Measurements from ENCODE around the gene NUP210L. TPM values are rescaled to one million over a fixed set of nuclear protein-coding genes. Genes with fewer than 3 reads are reported as not detected.

NUP210L gene
- total and polyA plus RNA-seq, 9 of the 15 experiments (the other 6 are each of a cell fraction or from before 2014, with no cell fraction given) = 0.01 to 0.04 TPM; not detected in 7

DNA sequence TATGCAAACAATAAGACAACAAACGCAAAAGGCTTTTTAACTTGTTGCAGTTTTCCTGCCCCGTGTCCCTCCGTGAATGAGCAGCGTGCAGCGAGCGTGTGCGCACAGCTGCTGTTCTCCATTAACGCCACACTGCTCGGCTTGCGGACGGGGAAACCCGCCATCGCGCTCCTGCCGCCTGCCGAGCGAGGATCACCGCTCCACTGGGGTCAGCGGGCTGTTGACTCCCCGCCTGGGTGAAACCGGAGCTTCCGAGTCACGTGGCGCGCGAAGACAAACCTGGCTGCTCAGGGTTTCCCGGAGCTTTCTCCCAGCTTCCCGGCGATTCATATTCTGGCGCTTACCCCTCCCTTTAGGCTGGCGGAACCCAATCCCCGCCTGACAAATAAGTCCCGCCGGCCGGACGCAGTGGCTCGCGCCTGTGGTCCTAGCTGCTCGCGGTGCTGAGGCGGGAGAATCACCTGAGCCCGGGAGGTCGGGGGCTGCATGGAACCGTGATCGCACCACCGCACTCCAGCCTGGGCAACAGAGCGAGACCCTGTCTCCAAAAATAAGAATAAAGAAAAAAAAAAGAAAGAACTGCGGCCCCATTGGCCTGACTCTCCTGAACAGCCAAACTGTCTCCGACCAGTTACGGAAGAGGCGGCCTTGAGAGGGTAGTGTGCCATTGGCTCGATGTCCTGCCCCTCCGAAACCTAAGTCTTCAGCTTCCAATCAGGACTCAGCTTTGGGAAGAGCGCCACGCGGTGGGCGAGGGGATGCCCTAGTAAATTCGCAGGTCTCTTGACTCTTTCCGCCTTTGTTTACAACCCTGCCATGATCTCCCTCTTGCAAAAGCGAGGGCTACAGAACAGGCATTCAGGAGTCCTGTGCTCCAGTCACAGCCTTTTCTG lies 187.5 kb downstream of the NUP210L start, which contains the start of gene CREB3L4 (continued):
- TF ChIP-seq, protein P1, sequence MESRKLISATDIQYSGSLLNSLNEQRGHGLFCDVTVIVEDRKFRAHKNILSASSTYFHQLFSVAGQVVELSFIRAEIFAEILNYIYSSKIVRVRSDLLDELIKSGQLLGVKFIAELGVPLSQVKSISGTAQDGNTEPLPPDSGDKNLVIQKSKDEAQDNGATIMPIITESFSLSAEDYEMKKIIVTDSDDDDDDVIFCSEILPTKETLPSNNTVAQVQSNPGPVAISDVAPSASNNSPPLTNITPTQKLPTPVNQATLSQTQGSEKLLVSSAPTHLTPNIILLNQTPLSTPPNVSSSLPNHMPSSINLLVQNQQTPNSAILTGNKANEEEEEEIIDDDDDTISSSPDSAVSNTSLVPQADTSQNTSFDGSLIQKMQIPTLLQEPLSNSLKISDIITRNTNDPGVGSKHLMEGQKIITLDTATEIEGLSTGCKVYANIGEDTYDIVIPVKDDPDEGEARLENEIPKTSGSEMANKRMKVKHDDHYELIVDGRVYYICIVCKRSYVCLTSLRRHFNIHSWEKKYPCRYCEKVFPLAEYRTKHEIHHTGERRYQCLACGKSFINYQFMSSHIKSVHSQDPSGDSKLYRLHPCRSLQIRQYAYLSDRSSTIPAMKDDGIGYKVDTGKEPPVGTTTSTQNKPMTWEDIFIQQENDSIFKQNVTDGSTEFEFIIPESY (CRISPR knock-in tag; IDR thresholded peaks at IDR 0.05) = peak; percentile 54; the same call in 1 of the 2 replicates
- no peak for TF ChIP-seq ILF3 (IDR thresholded peaks at IDR 0.05; ENCODE audit: borderline replicate concordance)
- TF ChIP-seq ILK (tag; IDR thresholded peaks at IDR 0.05; ENCODE audit: borderline replicate concordance, low read depth) = no peak
- TF ChIP-seq RFX7 (CRISPR knock-in tag; IDR thresholded peaks at IDR 0.05) = no peak
- TF ChIP-seq ADNP (tag; IDR thresholded peaks at IDR 0.05) = no peak
- TF ChIP-seq, protein P2, sequence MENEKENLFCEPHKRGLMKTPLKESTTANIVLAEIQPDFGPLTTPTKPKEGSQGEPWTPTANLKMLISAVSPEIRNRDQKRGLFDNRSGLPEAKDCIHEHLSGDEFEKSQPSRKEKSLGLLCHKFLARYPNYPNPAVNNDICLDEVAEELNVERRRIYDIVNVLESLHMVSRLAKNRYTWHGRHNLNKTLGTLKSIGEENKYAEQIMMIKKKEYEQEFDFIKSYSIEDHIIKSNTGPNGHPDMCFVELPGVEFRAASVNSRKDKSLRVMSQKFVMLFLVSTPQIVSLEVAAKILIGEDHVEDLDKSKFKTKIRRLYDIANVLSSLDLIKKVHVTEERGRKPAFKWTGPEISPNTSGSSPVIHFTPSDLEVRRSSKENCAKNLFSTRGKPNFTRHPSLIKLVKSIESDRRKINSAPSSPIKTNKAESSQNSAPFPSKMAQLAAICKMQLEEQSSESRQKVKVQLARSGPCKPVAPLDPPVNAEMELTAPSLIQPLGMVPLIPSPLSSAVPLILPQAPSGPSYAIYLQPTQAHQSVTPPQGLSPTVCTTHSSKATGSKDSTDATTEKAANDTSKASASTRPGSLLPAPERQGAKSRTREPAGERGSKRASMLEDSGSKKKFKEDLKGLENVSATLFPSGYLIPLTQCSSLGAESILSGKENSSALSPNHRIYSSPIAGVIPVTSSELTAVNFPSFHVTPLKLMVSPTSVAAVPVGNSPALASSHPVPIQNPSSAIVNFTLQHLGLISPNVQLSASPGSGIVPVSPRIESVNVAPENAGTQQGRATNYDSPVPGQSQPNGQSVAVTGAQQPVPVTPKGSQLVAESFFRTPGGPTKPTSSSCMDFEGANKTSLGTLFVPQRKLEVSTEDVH (IDR thresholded peaks at IDR 0.05; ENCODE audit: low read depth, partially characterized antibody) = peak; percentile 28
- no peak for TF ChIP-seq ZNF431 (CRISPR knock-in tag; IDR thresholded peaks at IDR 0.05)
- TF ChIP-seq, protein P3, sequence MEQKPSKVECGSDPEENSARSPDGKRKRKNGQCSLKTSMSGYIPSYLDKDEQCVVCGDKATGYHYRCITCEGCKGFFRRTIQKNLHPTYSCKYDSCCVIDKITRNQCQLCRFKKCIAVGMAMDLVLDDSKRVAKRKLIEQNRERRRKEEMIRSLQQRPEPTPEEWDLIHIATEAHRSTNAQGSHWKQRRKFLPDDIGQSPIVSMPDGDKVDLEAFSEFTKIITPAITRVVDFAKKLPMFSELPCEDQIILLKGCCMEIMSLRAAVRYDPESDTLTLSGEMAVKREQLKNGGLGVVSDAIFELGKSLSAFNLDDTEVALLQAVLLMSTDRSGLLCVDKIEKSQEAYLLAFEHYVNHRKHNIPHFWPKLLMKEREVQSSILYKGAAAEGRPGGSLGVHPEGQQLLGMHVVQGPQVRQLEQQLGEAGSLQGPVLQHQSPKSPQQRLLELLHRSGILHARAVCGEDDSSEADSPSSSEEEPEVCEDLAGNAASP (IDR thresholded peaks at IDR 0.05) = no peak
- no peak for TF ChIP-seq ZNF263 (CRISPR knock-in tag; IDR thresholded peaks at IDR 0.05; ENCODE audit: borderline replicate concordance)
- TF ChIP-seq, protein P4, sequence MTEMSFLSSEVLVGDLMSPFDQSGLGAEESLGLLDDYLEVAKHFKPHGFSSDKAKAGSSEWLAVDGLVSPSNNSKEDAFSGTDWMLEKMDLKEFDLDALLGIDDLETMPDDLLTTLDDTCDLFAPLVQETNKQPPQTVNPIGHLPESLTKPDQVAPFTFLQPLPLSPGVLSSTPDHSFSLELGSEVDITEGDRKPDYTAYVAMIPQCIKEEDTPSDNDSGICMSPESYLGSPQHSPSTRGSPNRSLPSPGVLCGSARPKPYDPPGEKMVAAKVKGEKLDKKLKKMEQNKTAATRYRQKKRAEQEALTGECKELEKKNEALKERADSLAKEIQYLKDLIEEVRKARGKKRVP (CRISPR knock-in tag; IDR thresholded peaks at IDR 0.05) = no peak
- TF ChIP-seq CCNT2 (IDR thresholded peaks at IDR 0.05; ENCODE audit: borderline replicate concordance, extremely low read depth, insufficient read length, low read depth, low read length) = peak; percentile 82
- TF ChIP-seq MEIS2 (IDR thresholded peaks at IDR 0.05; ENCODE audit: partially characterized antibody) = no peak
- peak; percentile 93 for TF ChIP-seq POLR2H (tag; IDR thresholded peaks at IDR 0.05; ENCODE audit: low read depth)
- TF ChIP-seq, protein P5, sequence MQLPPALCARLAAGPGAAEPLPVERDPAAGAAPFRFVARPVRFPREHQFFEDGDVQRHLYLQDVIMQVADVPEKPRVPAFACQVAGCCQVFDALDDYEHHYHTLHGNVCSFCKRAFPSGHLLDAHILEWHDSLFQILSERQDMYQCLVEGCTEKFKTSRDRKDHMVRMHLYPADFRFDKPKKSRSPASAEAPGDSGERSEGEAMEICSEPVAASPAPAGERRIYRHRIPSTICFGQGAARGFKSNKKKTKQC (CRISPR knock-in tag; IDR thresholded peaks at IDR 0.05) = 0 out of 2 replicates have a peak, but pooled peaks have one; percentile 24
- TF ChIP-seq, protein P6, sequence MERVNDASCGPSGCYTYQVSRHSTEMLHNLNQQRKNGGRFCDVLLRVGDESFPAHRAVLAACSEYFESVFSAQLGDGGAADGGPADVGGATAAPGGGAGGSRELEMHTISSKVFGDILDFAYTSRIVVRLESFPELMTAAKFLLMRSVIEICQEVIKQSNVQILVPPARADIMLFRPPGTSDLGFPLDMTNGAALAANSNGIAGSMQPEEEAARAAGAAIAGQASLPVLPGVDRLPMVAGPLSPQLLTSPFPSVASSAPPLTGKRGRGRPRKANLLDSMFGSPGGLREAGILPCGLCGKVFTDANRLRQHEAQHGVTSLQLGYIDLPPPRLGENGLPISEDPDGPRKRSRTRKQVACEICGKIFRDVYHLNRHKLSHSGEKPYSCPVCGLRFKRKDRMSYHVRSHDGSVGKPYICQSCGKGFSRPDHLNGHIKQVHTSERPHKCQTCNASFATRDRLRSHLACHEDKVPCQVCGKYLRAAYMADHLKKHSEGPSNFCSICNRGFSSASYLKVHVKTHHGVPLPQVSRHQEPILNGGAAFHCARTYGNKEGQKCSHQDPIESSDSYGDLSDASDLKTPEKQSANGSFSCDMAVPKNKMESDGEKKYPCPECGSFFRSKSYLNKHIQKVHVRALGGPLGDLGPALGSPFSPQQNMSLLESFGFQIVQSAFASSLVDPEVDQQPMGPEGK (CRISPR knock-in tag; IDR thresholded peaks at IDR 0.05; ENCODE audit: borderline replicate concordance) = no peak

Measured in K562 (cell line).